Superior temporal gyrus (tissue), 1 donor: ENCODE data around the gene GPRC5D.

Experiments
- DNase-seq: peaks from one replicate; pipeline ENCODE4 v3.0.0-alpha.2; 2016; ENCODE audit errors: extremely low spot score

The GPRC5D gene

DNA sequence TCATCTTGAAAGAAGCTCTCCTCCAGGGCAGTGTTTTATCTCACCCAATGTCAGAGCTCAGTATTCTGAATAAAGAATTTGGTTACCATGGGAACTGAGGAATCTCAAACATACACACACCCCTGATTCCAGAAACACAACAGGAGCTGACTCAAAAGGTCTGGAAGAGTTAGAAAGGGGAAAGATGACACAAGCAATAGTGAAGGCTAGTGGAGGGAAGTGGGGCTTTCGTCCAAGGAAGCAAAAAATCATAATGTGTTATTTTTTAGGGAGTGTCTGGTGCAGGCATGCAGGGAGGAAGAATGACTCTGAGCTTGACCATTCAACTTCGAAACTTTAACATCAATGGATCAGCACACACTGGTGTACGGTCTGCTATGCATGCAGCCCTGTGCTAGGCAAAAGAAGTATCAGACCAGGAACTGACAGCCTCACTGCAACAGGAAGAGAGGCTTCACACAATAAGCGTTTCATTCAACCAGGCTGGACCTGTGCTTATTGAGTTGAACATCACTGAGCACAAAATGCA lies 27.8 kb upstream of the GPRC5D start:
- no peak for DNase-seq

- DNase-seq = no peak
Observed at GRCh38 chr12:12979126-12979525, 27.2 kb upstream of the GPRC5D start.

DNA sequence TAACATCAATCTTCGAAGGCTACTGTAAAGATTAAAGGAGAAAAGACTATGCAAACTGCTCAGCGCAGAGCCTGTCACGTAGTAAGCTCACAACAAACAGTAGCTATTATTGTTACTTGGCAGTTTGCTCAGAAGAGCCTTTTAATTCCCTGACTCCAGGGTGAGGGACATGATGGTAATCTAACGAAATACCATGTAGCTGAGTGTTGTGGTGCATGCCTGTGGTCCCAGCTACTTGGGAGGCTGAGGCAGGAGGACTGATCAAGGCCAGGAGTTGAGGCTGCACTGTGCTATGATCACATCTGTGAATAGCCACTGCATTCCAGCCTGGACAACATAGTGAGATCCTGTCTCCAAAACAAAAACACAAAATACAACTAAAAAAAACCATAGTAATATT lies 25.3 kb upstream of the GPRC5D start:
- DNase-seq = no peak

- peak; percentile 72 for DNase-seq
Observed at GRCh38 chr12:12976366-12976765, 24.4 kb upstream of the GPRC5D start.

DNA sequence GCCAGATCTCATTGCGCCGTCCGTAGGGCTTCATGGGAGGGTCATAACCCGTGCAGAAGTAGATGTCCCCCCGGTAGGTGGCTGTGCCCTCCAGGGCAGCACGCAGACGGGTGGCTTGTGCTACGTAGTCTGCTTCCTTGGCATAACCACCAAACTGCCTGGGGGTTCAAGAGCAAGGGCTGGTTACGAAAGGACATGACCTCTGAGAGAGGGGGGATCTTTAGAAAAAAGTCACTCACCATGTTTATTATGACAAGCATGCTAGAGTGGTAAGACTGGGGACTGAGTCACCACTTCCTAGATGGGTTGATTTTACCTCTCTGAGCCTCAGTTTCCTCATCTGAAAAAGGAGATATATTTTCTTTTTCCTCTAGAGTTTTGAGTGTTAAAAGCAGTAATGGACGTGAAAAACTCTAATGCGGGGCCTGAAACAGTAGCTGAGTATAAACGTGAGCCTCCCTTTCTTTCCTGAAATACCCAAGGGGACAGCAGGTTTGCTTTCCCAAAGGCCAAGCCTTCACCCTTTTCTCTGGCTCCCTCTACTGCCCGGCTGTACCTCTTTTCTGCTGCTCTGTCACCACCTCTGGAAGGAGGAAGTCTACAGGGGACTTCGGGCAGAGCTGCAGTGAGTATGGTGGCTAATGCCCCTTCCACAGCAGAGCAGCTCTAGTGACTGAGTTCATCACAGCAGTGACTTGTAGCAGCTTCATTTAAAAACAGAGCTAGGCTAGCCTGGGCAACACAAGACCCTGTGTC lies 23.5 kb upstream of the GPRC5D start:
- peak; percentile 84 for DNase-seq

DNA sequence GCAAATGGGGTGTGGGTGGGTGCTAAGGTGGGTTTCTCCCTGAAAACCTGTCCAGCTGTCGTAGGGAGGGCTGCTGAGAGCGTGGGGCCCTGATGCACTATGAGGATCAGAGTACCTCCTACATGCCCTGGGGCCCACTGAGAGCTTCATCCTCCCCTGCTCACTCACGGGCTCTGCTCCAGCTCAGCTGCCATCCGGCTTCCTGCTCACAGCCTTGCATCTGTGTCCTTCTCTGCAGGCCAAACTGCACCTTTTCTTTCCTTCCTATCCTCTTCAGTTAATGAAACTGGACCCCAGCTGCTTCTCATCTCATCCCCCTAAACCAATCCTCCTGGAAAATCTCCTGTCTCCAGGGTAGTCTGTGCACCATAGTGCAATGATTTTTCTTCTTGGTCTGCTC lies 22.2 kb upstream of the GPRC5D start:
- no peak for DNase-seq

DNA sequence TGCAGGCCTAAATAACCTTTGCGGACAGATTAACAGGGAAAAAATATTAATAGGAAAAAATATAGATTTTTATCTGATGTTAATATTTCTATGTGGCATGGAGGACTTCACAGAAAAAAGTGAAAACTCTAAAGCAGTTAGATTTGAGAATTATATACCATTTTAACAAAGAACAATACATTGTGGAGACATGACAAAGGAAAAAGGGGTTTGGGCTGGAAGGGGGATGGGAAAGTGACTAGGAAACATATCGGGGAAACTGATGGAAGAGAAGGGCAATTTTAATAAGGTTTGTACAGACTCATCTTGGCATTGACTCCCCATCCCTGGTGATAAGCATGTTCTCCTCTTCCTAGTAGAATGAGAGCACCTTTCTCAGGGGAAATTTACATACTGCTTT lies 21.0 kb upstream of the GPRC5D start:
- DNase-seq = no peak

- DNase-seq = no peak
Observed at GRCh38 chr12:12965836-12966235, 13.9 kb upstream of the GPRC5D start.

GRCh38 chr12:12964255-12964654 lies 12.3 kb upstream of the GPRC5D start:
- no peak for DNase-seq

DNA sequence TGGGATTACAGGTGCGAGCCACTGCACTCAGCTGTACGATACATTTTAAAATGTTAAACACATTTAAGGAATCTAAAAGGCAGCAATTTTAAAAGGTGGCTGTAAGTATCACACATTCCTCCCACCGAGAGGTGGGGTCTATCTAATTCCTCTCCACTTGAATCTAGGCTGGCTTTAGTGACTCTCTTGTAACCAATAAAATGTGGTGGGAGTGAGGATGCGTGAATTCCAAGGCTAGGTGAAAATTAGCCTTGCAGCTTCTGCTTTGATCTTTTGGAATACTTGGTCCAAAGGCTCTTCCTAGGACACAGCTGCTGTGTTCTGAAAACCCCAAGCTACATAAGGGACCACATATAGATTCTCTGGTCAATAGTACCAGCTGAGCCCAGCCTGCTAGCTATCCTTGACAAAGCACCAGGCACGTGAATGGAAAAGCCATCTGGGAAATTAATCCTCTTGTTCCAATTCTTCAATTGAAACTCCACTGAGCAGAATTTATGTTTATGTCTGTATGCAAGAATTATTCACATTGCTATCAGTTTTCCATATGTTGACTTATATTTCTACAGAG lies 8.8 kb upstream of the GPRC5D start:
- DNase-seq = no peak

GRCh38 chr12:12958886-12959285 lies 6.9 kb upstream of the GPRC5D start:
- DNase-seq = no peak

- no peak for DNase-seq
Observed at GRCh38 chr12:12954878-12955625, 3.1 kb upstream of the GPRC5D start.

DNA sequence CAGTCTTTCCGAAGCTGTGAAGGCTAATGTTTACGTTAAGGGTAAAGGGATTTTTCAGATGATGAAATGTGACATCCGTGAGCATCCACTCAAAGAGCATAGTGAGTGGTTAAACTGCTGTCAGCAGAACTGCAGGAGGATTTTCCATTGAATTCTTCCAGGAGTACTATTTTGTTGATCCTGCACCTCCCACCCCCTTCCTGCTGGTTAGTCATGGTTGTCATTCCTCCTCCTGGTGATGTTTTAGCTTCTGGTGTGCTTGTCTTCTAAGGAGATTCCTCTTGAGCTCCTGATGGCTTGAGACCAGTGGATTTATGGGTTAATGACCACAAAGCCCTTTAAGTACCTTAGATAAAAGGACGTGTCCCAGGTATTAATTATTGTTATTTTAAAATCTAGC lies 2.4 kb upstream of the GPRC5D start:
- DNase-seq = no peak

DNA sequence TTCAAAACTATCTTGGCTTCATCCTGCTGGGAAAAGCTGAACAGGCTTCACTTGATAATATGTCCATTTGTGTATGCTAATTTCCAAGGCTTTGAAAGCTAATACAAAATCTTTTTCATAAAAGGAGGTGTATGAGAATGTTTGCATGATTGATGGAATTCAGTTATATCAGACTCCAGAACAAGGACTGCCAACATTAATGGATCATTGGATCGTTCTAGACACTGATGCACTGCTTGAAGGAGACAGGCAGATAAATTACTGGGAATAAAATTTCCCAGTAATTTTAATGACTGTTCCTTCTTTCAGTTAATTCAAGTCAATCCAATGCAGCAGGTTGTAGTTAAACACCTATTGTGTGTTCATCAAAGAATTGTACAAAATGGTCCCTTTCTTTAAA lies 466 bp downstream of the GPRC5D start:
- no peak for DNase-seq

- no peak for DNase-seq
Observed at GRCh38 chr12:12947902-12948301, 4.1 kb downstream of the GPRC5D start.

- DNase-seq = peak; percentile 95
Observed at GRCh38 chr12:12946686-12947355, 5.1 kb downstream of the GPRC5D start.

- DNase-seq = no peak
Observed at GRCh38 chr12:12945591-12945990, 6.4 kb downstream of the GPRC5D start.

DNA sequence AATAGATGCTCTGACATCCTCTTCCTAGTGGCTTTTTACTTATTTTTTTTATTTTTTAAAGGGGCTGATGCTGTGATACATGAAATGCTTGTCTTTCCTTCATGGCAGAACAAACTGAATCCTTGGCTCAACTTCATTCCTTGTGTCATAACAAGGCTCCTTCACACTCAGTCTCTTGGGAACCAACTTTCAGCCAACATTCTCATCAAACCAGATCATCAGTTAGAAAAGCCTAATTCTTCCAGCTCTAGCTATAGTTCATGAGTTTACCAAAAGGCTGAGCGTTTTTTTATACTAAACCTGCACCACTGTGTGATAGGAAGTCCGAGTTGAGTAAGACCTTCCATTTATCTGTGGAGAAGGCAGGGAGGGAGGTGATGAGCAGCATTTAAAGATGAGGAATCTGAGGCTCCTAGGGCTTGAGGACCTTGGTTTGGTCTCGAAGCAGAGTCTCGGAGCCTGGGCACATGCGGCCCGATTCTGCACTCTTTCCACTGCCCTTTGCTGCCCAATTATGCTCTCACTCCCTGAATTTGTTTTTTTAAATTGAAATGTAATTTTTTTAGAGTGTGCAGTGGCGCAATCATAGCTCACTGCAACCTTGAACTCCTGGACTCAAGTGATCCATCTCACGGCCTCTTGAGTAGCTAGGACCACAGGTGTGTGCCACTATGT lies 8.2 kb downstream of the GPRC5D start:
- no peak for DNase-seq

DNA sequence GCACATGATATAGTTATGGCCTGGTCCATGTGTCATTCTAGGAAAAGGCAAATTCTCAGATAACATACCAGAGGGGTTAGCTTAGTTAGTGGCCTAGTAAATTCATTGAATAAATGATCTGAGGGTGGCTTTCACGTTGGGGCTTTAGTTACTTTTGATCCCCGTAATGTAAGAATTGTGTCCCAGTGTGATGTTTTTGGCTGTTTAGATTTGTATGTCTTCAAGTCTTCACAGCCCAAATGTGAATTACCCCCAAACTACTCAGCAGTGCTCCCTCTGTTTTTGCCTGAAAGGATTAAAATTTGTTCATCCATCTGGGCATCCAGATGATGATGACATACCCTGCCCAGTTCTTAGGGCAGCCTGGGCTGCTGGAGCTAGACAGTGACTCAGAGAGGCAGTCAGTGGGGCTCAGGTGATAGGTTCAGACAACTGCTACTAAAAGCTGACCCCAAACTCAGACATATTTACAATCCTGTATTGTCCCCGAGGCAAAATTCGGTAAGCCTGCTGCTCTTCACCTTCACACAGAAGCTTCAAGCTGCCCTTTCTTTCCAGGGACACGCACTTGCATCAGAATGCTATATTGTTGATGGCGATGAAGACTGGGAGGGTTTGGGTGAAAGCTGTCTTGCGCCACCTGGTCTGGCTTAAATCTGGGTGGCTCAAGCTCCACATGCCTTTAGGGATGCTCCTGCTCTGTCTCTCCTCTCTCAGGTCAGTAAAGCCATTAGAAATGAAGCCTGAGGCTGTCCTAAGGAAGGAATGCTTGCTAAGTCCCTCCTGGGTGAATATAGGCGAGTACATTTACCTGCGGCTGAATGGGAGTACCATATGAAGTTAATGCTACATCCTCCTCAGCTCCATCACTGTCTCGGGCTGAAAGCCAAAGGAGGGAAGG lies 10.3 kb downstream of the GPRC5D start:
- no peak for DNase-seq

DNA sequence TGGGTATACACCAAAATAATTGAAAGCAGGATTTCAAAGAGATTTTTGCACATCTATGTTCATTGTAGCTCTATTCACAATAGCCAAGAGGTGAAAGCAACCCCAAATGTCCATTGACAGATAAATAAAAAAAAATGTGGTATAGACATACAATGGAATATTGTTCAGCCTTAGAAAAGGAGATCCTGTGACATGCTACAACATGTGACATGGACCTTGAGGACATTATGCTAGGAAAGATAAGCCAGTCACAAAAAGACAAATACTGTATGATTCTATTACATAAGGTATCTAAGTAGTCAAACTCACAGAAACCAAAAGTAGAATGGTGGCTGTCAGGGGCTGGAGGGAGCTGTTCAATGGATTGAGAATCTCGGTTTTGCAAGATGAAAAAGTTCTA lies 12.1 kb downstream of the GPRC5D start:
- peak; percentile 33 for DNase-seq

- DNase-seq = peak; percentile 28
Observed at GRCh38 chr12:12938541-12938940, 13.4 kb downstream of the GPRC5D start.
